Measurements from ENCODE around the gene UPB1.

Gene UPB1

DNA sequence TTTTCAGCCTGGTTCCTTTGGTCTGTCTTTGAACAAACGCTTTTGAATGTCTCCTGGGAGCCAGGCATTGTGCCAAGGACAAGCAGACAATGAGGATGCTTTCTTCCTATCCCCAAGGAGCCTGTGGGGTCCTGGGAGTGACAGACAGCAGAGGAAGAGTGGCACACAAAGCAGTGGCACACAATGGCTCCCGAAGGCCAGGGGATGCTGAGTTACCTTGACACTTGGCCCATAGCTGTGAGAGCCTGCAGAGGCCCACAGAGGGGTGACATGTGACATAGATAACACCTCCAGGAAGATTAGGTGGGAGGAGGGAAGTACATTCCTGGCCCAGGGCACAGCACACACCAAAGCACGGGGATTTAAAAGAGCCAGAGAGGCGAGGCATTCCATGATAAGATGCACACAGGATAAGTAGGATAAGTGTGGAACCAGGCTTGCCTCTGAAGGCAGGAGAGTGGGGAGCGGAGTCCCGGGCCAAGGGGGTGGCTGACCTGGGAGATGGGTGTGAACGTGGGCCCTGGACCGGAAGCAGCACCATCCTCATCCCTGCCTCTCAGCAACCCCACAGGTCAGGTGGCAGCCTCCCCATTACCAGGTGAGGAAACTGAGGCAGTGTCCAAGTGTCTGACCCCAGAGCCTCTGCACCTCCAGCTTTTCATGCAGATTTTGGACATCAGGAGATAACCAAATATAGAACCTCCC, 6.3 kb downstream of the UPB1 start:
- Histone ChIP-seq H3K27me3 (ENCODE audit: insufficient read depth, low read depth, severe bottlenecking) (no peaks in the 10 kb centered on the region), H3K36me3 (no peaks in the 10 kb centered on the region), H3K4me3 (ENCODE audit: low read depth, low read length) (no peak overlapping the region), H3K27ac (no peak overlapping the region), H3K9me3 (ENCODE audit: severe bottlenecking) (no peaks in the 10 kb centered on the region)
- DNase-seq = peak; percentile 67
- TF ChIP-seq, protein P1, sequence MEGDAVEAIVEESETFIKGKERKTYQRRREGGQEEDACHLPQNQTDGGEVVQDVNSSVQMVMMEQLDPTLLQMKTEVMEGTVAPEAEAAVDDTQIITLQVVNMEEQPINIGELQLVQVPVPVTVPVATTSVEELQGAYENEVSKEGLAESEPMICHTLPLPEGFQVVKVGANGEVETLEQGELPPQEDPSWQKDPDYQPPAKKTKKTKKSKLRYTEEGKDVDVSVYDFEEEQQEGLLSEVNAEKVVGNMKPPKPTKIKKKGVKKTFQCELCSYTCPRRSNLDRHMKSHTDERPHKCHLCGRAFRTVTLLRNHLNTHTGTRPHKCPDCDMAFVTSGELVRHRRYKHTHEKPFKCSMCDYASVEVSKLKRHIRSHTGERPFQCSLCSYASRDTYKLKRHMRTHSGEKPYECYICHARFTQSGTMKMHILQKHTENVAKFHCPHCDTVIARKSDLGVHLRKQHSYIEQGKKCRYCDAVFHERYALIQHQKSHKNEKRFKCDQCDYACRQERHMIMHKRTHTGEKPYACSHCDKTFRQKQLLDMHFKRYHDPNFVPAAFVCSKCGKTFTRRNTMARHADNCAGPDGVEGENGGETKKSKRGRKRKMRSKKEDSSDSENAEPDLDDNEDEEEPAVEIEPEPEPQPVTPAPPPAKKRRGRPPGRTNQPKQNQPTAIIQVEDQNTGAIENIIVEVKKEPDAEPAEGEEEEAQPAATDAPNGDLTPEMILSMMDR (IDR thresholded peaks at IDR 0.05; ENCODE audit: low read depth, low read length) = no peak

DNA sequence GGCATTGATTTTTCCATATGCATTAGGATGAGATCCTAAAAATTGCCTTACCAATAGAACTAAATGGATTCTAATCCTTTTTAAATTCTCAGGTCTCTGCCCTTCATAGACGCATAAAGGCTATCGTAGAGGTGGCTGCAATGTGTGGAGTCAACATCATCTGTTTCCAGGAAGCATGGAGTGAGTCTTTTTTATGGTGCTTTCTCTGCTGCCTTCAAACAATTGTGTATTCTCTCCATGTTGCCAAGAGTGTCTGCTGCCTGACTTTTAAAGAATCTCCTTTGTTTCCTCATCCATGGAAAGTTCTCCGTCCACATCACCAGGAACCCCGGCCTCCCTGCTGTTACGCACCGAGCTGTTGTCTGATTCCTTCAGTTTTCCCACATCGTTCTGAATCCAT, 6.9 kb downstream of the UPB1 start:
- no peaks in the 10 kb centered on the region for H3K9me3 ChIP-seq (ENCODE audit: severe bottlenecking)
- no peak for DNase-seq
- no peaks in the 10 kb centered on the region for H3K36me3 ChIP-seq
- no peaks in the 10 kb centered on the region for H3K27me3 ChIP-seq (ENCODE audit: insufficient read depth, low read depth, severe bottlenecking)
- TF ChIP-seq, protein P1 (IDR thresholded peaks at IDR 0.05; ENCODE audit: low read depth, low read length) = no peak
- no peak overlapping the region for H3K27ac ChIP-seq
- no peak overlapping the region for H3K4me3 ChIP-seq (ENCODE audit: low read depth, low read length)

DNA sequence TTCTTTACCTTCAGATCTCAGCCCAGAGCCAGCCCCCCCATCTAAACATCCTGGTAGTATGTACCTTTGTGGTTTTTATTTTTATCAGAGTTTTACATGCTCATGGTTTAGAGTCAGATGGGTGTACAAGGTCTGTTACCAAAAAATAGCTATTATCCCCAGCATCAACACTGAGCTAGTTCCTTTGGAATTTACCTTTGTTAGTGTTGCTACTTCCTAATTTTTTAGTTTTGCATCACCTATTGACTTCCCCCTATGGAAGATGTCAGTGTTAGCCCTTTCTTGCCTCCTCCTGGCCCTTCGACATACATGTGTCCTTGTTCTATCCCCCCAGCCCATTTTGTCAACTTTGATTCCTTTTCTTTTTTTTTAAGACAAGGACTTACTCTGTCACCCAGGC, 7.4 kb downstream of the UPB1 start:
- TF ChIP-seq, protein P1 (IDR thresholded peaks at IDR 0.05; ENCODE audit: low read depth, low read length) = no peak
- Histone ChIP-seq H3K4me3 (ENCODE audit: low read depth, low read length) (no peak overlapping the region), H3K27me3 (ENCODE audit: insufficient read depth, low read depth, severe bottlenecking) (no peaks in the 10 kb centered on the region), H3K27ac (no peak overlapping the region), H3K9me3 (ENCODE audit: severe bottlenecking) (no peaks in the 10 kb centered on the region), H3K36me3 (no peaks in the 10 kb centered on the region)
- no peak for DNase-seq

DNA sequence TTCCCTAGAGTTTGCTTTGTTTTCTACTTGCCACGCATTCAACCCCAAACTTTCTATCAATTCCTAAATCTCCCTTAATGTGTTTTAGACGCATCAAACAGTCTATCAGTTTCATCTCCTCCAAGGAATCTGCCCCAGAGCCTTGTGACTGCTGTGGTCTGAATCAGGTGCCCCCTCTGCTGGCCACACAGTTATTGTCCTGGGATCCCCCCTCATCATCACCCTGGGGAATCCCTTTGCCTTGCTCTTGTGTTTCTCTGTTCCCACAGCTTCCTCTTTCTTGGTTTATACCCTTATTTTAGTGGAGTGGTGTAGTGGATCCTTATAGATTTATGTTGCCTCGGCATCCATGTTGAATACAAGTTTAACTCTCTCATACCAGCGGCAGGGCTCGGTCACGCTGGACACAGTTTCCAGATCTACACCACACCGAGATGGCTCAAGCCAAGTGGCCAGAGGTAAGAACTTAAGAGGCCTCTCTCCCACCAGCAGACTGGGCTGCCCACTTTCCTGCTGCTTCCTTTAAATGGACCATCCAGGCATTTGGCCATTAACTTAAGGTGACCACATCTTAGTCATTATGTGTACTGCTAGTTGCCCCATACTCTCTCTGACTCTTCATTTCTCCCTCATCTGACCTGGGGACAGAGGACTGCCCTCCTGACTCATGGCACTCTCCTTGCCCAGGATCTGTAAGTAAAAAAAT, 8.2 kb downstream of the UPB1 start:
- peak; percentile 73 for DNase-seq
- no peaks in the 10 kb centered on the region for H3K36me3 ChIP-seq
- no peaks in the 10 kb centered on the region for H3K27me3 ChIP-seq (ENCODE audit: insufficient read depth, low read depth, severe bottlenecking)
- TF ChIP-seq, protein P1 (IDR thresholded peaks at IDR 0.05; ENCODE audit: low read depth, low read length) = peak; percentile 81
- H3K27ac ChIP-seq = no peak overlapping the region
- no peaks in the 10 kb centered on the region for H3K9me3 ChIP-seq (ENCODE audit: severe bottlenecking)
- no peak overlapping the region for H3K4me3 ChIP-seq (ENCODE audit: low read depth, low read length)

DNA sequence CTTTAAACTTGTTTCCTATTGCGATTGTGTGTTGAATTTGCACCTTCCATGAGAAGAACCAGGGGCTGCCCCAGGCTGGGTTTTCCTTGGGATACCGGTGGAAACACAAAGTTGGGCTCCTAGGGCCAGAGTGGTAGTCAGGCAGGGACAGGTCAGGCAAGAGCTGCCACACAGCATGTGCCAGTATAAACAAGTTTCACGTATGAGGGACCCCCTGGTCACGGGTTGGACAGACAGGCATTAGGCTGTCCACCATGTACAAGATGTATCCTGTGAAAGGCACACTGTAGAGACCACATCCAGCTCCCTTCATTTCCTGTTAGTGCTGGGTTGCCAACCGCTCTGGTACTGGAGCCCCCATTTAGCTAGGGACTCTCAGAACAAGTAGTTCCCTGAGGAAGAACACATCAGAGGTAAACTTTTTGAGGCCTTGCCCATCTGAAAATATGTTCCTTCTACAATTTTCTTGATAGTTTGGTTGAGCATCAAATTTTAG, 8.8 kb downstream of the UPB1 start:
- H3K27ac ChIP-seq = no peak overlapping the region
- no peaks in the 10 kb centered on the region for H3K27me3 ChIP-seq (ENCODE audit: insufficient read depth, low read depth, severe bottlenecking)
- H3K9me3 ChIP-seq (ENCODE audit: severe bottlenecking) = no peaks in the 10 kb centered on the region
- no peaks in the 10 kb centered on the region for H3K36me3 ChIP-seq
- TF ChIP-seq, protein P1 (IDR thresholded peaks at IDR 0.05; ENCODE audit: low read depth, low read length) = no peak
- no peak for DNase-seq
- no peak overlapping the region for H3K4me3 ChIP-seq (ENCODE audit: low read depth, low read length)

Data from WERI-Rb-1 (cell line).